ENCODE results near the gene GMPR2. TPM values are rescaled to one million over a fixed set of nuclear protein-coding genes. Genes with fewer than 3 reads are reported as not detected.

GMPR2 gene
- total and polyA plus RNA-seq, 2 of the 13 experiments (the other 11 are each of a cell fraction or from before 2014, with no cell fraction given) = 210 to 273 TPM

- peak; percentile 99 for TF ChIP-seq THAP9 (CRISPR knock-in tag; IDR thresholded peaks at IDR 0.05; ENCODE audit: borderline replicate concordance)
- no peak; the same call in none of the 2 replicates for TF ChIP-seq ZNF775 (CRISPR knock-in tag; IDR thresholded peaks at IDR 0.05; ENCODE audit: borderline replicate concordance)
- no peak for TF ChIP-seq IKZF1 (IDR thresholded peaks at IDR 0.05)
- TF ChIP-seq ZNF138 (CRISPR knock-in tag; IDR thresholded peaks at IDR 0.05; ENCODE audit: low read depth) = peak; percentile 91; the same call in 1 of the 2 replicates
- peak; percentile 97 for TF ChIP-seq ZMAT3 (CRISPR knock-in tag; conservative IDR thresholded peaks at IDR 0.05)
- TF ChIP-seq ZSCAN25 (CRISPR knock-in tag; IDR thresholded peaks at IDR 0.05) = peak; percentile 93
- TF ChIP-seq NRL (CRISPR knock-in tag; IDR thresholded peaks at IDR 0.05; ENCODE audit: borderline replicate concordance) = peak; percentile 100
- TF ChIP-seq, protein P1, sequence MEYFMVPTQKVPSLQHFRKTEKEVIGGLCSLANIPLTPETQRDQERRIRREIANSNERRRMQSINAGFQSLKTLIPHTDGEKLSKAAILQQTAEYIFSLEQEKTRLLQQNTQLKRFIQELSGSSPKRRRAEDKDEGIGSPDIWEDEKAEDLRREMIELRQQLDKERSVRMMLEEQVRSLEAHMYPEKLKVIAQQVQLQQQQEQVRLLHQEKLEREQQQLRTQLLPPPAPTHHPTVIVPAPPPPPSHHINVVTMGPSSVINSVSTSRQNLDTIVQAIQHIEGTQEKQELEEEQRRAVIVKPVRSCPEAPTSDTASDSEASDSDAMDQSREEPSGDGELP (IDR thresholded peaks at IDR 0.05; ENCODE audit: borderline replicate concordance, low read depth) = peak; percentile 93
- 0 out of 2 replicates have a peak, but pooled peaks have one; percentile 74 for TF ChIP-seq ZNF703 (CRISPR knock-in tag; IDR thresholded peaks at IDR 0.05; ENCODE audit: borderline replicate concordance)
- TF ChIP-seq ARHGAP35 (CRISPR knock-in tag; IDR thresholded peaks at IDR 0.05; ENCODE audit: borderline replicate concordance) = peak; percentile 99
- peak; percentile 95 for TF ChIP-seq E2F2 (CRISPR knock-in tag; IDR thresholded peaks at IDR 0.05; ENCODE audit: borderline replicate concordance)
- TF ChIP-seq NR3C1 (CRISPR knock-in tag; IDR thresholded peaks at IDR 0.05) = peak; percentile 77; the same call in 1 of the 2 replicates
- TF ChIP-seq ZNF550 (CRISPR knock-in tag; IDR thresholded peaks at IDR 0.05; ENCODE audit: borderline replicate concordance) = peak; percentile 73
- 0 out of 2 replicates have a peak, but pooled peaks have one; percentile 75 for TF ChIP-seq RNF2 (conservative IDR thresholded peaks at IDR 0.05; ENCODE audit: low read depth)
- TF ChIP-seq AFF4 (CRISPR knock-in tag; IDR thresholded peaks at IDR 0.05) = no peak
- TF ChIP-seq RBFOX2 (IDR thresholded peaks at IDR 0.05; ENCODE audit: low read depth, low read length) = peak; percentile 95
- TF ChIP-seq NFE2L1 (CRISPR knock-in tag; IDR thresholded peaks at IDR 0.05; ENCODE audit: borderline replicate concordance) = peak; percentile 91
- no peak for TF ChIP-seq ZNF547 (CRISPR knock-in tag; IDR thresholded peaks at IDR 0.05)
- TF ChIP-seq HHEX (CRISPR knock-in tag; IDR thresholded peaks at IDR 0.05) = peak; percentile 92
- TF ChIP-seq ZNF431 (CRISPR knock-in tag; IDR thresholded peaks at IDR 0.05; ENCODE audit: borderline replicate concordance, low read depth) = no peak
These were observed 17.0 kb upstream of the GMPR2 start, which contains the start of gene MDP1 (continued) for GRCh38 chr14:24215495-24216344.
